Fibroblast of peridontal ligament (primary cell): Measurements from ENCODE around the gene ZIC4.

Source experiments
- DNase-seq: peaks from one replicate; pipeline ENCODE4 v3.0.0-alpha.2; 2010; ENCODE audit errors: extremely low read depth

The ZIC4 gene

DNA sequence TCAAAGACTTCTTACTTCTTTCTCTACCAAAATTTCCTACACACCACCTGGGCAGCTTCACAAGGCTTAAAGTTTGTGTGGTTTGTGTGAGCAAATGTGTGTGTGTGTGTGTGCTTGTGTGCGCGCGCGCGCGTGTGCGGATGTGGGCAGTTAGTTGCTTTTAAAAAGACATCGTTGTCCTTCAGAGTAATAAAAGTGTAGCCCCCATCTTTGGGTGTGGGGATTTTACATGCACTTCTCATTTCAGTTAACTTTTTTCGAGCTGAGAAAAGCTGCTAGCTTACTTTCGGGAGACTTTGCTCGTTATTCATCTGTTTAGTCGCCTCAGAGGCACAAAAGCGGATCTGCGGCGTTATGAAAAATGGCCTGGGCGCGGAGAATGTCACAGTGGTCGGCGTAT is 36.0 kb downstream of the ZIC4 start:
- DNase-seq: no peak

- no peak for DNase-seq
Measured at GRCh38 chr3:147369661-147370123, 36.7 kb downstream of the ZIC4 start.

GRCh38 chr3:147369231-147369630 is 37.1 kb downstream of the ZIC4 start:
- no peak for DNase-seq

DNA sequence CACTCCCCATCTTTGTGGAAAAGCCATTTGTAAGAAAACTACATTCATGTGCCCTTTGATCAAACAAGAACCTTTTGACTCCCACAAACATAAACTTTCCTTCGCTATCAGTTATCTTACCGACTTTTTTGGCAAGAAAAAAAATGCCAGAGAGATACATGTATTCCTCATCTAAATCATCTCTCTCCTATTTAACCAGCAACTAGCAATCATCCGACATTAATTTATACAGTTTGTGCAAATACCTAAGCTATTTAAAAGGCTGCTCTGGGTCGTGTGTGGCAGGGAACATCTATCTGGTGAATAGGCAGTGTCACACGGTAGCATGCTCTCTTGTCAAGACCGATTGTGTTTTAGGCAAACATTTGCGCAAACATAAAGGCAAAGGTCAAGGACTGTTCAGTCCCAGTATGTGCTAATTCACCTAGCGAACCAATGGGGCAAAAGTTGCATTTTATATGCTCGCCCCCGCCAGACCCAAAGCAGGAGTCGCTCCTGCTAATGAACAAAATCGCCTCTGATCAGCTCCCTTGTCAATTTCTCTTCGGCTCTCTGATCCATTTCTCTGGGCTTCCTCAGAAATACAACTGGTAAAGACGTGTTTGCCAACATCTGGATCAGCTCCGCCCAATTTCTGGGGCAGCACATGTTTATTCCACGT is 37.7 kb downstream of the ZIC4 start:
- DNase-seq: no peak

GRCh38 chr3:147368151-147368550 is 38.2 kb downstream of the ZIC4 start:
- DNase-seq: no peak

- DNase-seq: no peak
Measured at GRCh38 chr3:147367676-147368075, 38.7 kb downstream of the ZIC4 start.

DNA sequence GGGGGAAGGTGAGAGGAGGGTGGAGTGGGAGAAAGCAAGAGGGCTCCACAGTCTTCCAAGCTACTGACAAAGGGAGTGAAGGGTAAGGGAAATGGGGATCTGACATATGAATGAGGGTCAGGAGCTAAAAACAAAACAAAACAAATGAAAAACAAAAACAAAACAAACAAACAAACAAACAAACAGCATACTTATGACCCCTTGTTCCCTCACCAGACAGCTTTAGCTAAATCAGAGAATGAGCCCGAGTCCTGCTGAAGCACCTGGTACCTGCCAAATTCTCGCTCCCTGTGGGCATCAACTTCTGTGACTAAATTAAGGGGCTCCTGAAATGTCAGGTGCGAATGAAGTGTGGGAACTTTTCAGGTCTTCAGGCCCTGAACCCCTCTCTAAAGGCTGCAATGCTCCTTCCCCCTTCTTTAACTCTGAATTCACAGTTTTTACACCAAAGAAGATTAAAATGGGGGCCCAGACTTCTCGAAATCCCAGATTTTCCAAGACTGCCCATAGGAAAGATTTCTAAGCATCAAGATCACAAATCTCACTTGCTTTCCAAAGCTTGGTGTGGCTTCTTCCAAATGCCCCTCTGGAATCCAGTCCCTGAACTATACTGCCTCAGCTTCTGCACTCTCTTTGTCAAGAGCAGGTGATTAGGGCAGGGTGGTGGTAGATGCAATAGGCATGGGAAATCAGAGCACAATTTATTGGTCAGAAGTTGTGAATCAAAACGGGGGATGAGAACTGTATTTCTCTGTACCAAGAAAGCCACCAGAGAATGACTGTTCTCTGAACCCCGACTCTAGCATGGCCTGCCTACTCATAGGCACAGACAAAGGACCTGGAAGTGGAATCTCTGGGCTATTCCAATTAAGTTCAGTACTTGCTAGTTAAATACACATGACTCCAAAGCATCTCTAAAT is 40.9 kb downstream of the ZIC4 start:
- DNase-seq: no peak

DNA sequence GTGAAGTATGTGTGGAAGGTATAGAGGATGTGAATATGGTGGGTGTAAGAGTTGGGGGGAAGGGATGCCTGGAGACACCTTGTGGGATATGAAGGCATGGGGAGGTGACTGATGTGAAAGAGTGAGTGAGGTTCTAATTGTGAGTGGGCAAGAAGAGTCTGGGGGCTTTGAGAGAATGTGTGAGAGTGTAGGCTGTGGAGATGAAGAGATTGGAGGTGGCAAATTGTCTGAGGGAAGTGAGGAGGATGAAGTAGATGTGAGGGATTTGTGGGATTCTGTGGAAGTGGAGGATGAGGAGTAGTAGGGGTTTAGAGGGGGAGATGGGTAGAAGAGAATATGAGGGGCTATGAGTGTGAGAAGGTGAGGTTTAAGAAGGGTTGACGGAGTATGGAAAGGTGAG is 41.6 kb downstream of the ZIC4 start:
- DNase-seq: no peak

DNA sequence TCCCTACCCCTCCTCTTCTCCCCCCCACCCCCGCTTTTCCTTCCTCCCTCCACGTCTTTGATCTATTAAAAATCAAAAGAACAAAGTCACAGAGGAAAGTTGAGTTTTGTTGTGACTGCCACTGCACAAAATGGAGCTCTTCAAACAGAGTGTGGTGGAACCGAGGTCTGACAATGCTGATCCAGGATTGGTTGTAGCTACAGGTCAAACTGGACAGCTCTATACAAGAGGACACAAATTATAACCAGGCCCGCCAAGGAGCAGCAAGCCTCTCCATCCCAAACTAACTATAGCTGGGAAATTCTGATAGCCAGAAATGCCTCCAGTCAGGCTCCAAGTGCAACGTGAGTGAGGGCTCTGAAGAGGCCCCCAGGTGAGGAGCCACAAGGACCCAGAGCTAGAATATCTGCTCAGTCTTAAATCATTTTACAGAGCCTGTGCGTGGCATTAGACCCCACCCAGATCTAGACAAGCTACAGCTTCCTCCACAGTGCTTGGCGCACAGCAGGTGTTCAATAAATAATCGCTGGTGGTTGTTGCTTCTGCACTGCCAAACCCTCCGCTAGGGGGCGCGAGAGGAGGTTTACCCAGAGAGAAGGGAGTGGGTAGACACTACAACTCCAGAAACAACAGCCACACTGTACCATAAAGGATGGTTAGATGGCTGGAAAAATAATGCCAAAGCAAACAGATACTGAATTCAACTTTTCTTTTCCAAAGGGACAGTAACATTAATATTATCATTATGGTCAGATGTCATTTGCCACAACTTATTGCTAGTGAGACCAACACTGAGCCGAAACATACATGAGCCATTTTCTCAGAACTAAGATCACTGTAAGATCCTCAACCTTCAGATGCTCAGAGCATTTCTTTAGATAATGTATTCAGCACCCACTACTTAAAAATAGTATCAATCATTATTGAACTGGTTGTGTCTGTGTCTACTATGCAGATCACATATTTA is 44.6 kb downstream of the ZIC4 start:
- DNase-seq: no peak

DNA sequence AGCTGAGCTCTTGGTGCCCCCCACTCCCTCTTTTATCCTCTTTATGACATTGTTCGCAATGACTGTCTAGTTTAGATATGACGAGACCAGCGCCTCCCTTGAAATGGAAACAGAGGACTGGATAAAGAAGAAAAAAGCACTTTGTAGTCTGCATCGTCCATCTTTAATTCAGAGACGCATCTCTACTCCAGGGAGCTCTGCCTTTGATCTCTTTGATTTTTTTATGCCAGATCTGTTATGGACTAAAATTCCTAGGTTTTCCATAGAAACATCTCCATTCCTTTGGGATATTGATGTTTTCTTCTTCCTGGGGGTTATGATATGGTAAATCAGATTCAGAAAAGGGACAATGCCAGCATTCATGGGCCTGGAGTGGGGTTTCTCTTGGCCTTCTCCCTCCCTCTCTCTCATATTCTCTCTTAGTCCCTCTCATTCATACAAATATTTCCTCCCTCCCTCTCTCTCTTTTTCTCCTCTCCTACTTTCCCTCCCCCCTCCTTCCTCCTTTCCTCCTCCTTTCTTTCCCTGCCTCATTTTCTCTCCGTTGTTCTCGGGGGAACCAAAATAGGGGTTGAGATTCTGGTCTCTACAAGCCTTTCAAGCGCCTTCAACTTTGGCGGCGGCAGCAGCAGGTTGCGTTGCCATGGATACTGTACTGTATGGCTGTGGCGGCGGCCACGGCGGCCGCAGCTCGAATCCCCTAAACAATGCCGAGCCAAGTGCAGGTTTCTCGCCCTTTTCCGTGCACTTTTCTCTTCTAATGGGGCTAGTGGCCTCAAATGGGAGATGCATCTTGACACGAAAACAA is 45.5 kb downstream of the ZIC4 start:
- no peak for DNase-seq

DNA sequence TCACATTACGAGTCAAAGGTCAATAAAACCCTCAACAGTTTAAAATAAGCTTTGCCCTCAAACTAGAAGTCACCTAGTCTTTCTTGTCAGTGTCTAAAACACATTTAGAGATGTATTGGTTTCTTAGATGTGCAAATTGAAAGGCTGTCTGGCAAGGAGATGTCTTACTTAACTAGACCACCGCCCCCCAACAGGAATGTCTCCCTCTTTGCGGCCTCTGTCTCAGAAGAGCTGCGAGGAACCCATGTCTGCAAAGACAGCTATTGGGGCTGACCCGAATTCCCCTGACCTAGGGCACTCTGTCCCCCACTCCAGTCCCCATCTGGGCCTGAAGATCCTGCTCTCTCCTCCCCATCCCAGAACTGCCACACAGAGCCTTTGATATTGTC is 46.3 kb downstream of the ZIC4 start:
- no peak for DNase-seq

GRCh38 chr3:147359177-147360050 is 46.9 kb downstream of the ZIC4 start:
- no peak for DNase-seq

GRCh38 chr3:147358144-147358992 is 48.0 kb downstream of the ZIC4 start:
- no peak for DNase-seq

- DNase-seq: no peak
Measured at GRCh38 chr3:147356909-147357900, 49.1 kb downstream of the ZIC4 start.

DNA sequence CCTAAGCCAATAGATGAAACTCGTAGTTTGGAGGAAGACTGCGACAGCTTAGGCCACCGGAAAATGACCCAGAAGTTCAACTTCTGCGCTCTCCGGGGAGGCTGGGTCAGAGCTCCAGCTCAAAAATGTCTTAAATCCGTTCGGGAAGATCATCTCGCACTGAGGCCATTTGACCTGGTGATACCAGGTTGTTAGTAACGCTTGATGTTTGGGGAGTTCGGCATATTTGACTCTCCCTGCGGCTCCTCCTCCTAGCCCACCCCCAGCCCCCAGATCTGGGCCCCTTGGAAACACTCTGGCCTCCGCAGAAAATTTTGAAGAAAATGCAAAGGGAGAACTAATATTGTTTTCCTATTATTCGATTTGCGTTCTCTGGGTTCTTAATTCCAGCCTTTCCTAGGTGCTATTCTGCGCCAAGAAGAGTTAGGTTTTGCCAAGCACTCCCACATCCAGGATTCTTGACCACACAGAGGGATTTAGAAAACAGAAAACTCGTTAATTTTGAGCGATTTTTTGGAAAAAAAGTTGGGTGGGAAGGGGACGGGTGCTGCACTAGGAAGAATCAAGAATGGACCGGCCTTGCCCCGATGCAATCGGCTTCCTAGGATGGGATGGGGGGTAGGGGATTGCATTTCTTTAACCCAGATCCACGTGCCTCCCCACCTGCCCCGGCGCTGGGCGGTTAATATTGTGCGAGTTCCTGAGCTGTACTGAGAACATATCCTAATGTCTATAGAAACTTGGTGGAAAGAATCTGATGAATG is 50.0 kb downstream of the ZIC4 start:
- DNase-seq: no peak

DNA sequence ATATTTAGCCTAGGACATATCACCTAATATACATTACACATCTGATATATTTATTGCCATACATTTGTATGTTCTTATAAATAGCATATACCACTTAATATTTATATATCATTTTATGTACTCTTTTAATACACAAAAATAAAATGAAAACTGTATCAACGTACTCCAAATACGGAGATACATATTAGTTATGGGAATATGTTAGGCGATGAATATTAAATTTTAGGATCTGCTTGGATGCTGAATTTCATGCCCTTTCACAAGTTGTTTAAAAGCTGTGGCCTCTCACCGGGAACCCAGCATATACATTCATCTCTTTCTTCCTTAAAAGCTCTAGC is 50.6 kb downstream of the ZIC4 start:
- DNase-seq: no peak

- DNase-seq: no peak
Measured at GRCh38 chr3:147355084-147355752, 51.1 kb downstream of the ZIC4 start.
